Skin of body (tissue), 2 donors: ENCODE data around the gene ZNF574. TPM values are rescaled to one million over a fixed set of nuclear protein-coding genes. Genes with fewer than 3 reads are reported as not detected.

Source experiments
- DNase-seq: peaks from one replicate; lab custom pipeline; 2025; lab: John Stamatoyannopoulos, UW
- total RNA-seq: library from RNA; depleted of rRNA; stranded (reverse); fragments of >200 nt; gene quantifications from one replicate; pipeline ENCODE4 v1.2.3, GENCODE V29; 2014

The ZNF574 gene
- total RNA-seq, 1 donor from 2014 or later = 8.7 TPM

DNA sequence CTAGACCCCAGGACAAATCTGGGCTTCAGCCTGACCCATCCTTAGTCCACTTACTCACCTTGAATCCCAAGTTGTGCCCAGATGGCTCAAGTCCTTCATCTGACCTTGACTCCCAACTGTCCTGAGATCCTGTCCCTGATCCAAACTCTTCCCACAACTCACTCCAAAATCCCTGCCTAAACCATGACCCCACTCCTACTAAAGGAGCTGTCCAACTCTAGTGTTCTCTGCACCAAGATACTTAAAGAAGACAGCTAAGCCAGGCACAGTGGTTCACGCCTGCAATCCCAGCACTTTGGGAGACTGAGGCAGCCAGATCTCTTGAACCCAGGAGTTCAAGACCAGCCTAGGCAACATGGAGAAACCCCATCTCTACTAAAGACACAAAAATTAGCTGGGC lies 47.8 kb downstream of the ZNF574 start:
- no peak for DNase-seq

DNA sequence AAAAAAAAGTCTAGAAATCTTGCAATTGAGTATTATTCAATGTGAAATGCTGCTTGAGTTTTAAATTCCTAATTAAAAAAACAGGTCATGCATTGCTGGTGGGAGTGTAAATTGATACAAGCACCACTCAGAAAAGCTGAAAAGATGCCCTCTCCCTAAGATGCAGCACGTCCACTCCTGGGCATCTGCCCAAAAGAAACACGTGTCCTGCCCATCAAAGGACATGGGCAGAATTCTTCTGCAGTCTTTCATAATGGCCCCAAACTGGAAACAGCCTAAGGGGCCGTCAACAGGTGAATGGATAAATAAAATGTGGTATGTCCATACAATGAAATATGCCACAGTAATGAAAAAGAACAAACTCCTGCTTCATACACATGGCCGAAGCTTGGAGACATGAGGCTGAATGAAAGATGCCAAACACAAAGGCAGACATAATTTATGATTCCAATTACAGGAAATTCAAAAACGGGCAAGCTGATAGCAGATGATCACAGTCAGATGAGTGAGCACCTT lies 48.5 kb downstream of the ZNF574 start:
- DNase-seq = no peak

DNA sequence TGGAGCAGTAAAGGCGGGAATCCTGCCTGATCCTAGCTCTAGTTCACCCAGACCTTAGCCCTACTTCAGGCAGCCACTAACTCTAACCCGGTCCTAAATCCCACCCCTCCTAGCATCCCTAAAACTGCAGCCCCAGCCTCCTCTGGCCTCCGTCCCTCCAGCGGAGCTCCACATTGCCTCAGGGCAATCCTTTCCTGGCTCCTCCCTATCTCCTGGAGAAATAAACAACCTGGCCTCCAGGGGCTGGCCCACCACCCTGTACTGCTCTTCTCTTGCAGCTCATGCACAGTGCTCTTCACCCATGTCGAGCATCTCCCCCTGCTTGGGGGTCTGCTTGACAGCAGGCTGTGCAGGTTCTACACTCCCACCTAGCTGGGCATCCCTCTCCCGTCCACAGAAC lies 49.6 kb downstream of the ZNF574 start:
- no peak for DNase-seq

DNA sequence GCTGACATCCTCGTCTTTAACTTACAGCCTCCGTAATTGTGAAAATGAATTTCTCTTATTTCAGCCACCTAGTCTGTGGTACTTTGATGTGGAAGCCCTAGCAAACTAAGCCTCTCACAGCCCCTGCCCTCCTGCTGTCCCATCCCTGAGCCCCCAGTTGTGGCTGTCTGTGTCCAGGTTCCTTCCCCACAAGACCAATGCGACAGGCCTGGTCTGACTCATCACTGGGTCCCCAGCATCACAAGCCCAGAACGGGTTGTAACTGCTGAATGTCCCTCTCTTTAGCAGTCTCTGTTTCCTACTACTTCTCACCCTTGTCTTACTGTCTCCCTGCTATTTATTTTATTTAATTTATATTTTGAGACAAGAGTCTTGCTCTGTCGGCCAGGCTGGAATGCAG lies 50.6 kb downstream of the ZNF574 start:
- DNase-seq = no peak

DNA sequence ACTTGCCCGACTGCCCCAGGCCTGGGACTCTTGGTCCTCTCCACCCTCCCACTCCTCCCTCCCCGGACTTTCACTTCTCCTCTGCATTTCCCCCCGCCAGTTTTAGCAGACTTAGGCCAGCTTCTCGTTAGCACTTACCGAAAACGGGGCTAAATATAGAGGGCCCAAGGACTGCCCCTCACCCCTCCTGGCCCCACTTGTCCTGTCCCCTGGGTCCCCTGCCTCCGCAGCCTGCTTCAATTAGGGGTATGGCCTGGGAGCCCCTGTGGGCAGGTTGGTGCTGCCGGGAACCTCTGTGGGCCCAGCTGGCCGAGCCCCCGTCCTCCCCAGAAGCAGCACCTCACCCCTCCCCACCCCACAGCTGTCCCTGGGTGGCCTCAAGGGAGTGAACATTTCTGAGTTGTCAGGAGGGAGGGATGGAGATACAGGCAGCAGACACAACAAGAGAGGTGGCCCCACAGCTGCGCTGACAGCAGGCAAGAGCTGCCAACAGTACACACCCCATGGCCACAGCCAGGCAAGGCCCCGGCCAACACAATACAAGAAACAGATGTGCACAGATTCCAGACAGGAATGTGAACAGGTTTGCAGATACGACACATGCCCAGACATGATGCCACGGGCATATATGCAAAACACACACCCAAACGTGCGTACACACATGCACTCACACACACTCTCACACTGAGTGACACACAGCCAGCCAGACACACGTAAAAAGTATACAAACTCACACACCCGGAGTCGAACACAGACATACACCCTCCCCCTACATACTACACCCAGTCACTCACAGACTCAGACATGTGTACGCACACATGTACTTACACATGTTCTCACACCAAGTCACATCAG lies 53.7 kb downstream of the ZNF574 start:
- DNase-seq = peak; percentile 32

DNA sequence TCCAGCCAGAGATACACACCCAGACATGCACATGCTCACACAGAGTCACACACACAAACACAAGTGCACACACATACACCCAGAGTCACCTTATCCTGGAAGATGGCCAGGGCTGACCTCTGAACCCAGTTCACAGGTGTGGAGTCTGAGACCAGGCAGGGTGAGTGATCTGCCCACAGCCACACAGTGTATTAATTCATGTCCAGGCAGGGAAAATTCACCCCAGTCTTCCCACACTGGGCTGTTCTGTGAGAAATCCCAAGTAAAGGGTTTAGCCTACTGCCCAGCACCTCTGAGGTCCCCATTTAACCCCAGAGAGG lies 54.2 kb downstream of the ZNF574 start:
- no peak for DNase-seq

Other genes with a start within 250 kb of the ZNF574 start
- not detected for gene LYPD4, start 231.5 kb upstream of the ZNF574 start, total RNA-seq
- not detected for gene DMRTC2, start 231.1 kb upstream of the ZNF574 start, total RNA-seq
- gene RPS19, start 215.9 kb upstream of the ZNF574 start, total RNA-seq = 470 TPM
- 0.79 TPM for gene CD79A, start 198.9 kb upstream of the ZNF574 start, total RNA-seq
- gene ARHGEF1, start 193.0 kb upstream of the ZNF574 start, total RNA-seq = 34.3 TPM
- gene ERFL, start 147.7 kb upstream of the ZNF574 start, total RNA-seq = 0.10 TPM
- gene RABAC1, start 116.8 kb upstream of the ZNF574 start, total RNA-seq = 68.0 TPM
- gene ATP1A3, start 81.9 kb upstream of the ZNF574 start, total RNA-seq = not detected
- 1.8 TPM for gene GRIK5, start 6.0 kb upstream of the ZNF574 start, total RNA-seq
- gene POU2F2, start 56.3 kb downstream of the ZNF574 start, total RNA-seq = 0.30 TPM
- 22.1 TPM for gene DEDD2, start 141.5 kb downstream of the ZNF574 start, total RNA-seq
- 7.1 TPM for gene ZNF526, start 144.1 kb downstream of the ZNF574 start, total RNA-seq
- gene GSK3A, start 166.4 kb downstream of the ZNF574 start, total RNA-seq = 12.1 TPM
- 23.5 TPM for gene ERF, start 179.0 kb downstream of the ZNF574 start, total RNA-seq
- 22.4 TPM for gene CIC, start 193.1 kb downstream of the ZNF574 start, total RNA-seq
- gene PRR19, start 226.0 kb downstream of the ZNF574 start, total RNA-seq = 0.20 TPM
- 17.6 TPM for gene PAFAH1B3, start 226.5 kb downstream of the ZNF574 start, total RNA-seq
- 0.20 TPM for gene TMEM145, start 237.1 kb downstream of the ZNF574 start, total RNA-seq
- 11.6 TPM for gene MEGF8, start 249.5 kb downstream of the ZNF574 start, total RNA-seq